Keratinocyte (primary cell): ENCODE results near the gene ZNF354C. TPM values are rescaled to one million over a fixed set of nuclear protein-coding genes. Genes with fewer than 3 reads are reported as not detected.

Experiments used
- DNase-seq: peaks from one replicate; pipeline ENCODE4 v3.0.0-alpha.2; 2011; ENCODE audit warnings: low read depth, missing footprints, low spot score
- FAIRE-seq: peaks from 2 replicates; lab custom pipeline; 2011; peaks lifted over from hg19 to GRCh38; lab: Jason Lieb, UNC
- H2AFZ ChIP-seq: 2 replicates; pipeline ENCODE4 v1.6.0; 2012; ENCODE audit warnings: low read length, control low read depth, inconsistent platforms; ENCODE audit not compliant: control insufficient read depth
- H3K27ac ChIP-seq: 2 replicates; pipeline ENCODE4 v1.5.1; 2011; ENCODE audit warnings: low read length; ENCODE audit not compliant: control insufficient read depth, insufficient read depth
- H3K27me3 ChIP-seq: 3 replicates; pipeline ENCODE4 v1.6.0; 2011; ENCODE audit warnings: low read length; ENCODE audit not compliant: control insufficient read depth, insufficient read depth; ENCODE audit errors: extremely low read depth
- H3K36me3 ChIP-seq, 2 experiments: 2 replicates in 1 of 2; 3 replicates in 1 of 2; pipeline ENCODE4 v1.5.1; 2011; ENCODE audit warnings: low read length in 2 of 2, mild to moderate bottlenecking in 1 of 2; ENCODE audit not compliant: control insufficient read depth in 2 of 2, insufficient read depth in 2 of 2; ENCODE audit errors: extremely low read depth in 1 of 2
- H3K4me1 ChIP-seq: 3 replicates; pipeline ENCODE4 v1.5.1; 2011; ENCODE audit warnings: low read length; ENCODE audit not compliant: control insufficient read depth, insufficient read depth; ENCODE audit errors: extremely low read depth
- H3K4me2 ChIP-seq: 3 replicates; pipeline ENCODE4 v1.6.0; 2011; ENCODE audit warnings: low read depth, low read length; ENCODE audit not compliant: control insufficient read depth, insufficient read depth; ENCODE audit errors: extremely low read depth
- H3K4me3 ChIP-seq, 3 experiments: fragments of 200-600 bp in 1 of 3; sonication (generic) in 1 of 3; 2 replicates in 2 of 3; 3 replicates in 1 of 3; pipeline ENCODE4 v1.5.1; 2011 to 2016; ENCODE audit warnings: low read length in 3 of 3, mild to moderate bottlenecking in 3 of 3, control low read depth in 2 of 3, inconsistent platforms in 1 of 3, low read depth in 1 of 3, mixed read lengths in 1 of 3, mixed run types in 1 of 3, moderate library complexity in 1 of 3; ENCODE audit not compliant: control insufficient read depth in 2 of 3, insufficient read depth in 2 of 3; ENCODE audit errors: extremely low read depth in 1 of 3
- H3K79me2 ChIP-seq: 2 replicates; pipeline ENCODE4 v1.6.0; 2012; ENCODE audit warnings: low read length; ENCODE audit not compliant: control insufficient read depth, insufficient read depth
- H3K9ac ChIP-seq: 3 replicates; pipeline ENCODE4 v1.6.0; 2011; ENCODE audit warnings: low read length; ENCODE audit not compliant: control insufficient read depth, insufficient read depth; ENCODE audit errors: extremely low read depth
- H3K9me1 ChIP-seq: 3 replicates; pipeline ENCODE4 v1.6.0; 2011; ENCODE audit warnings: low read length; ENCODE audit not compliant: control insufficient read depth, insufficient read depth; ENCODE audit errors: extremely low read depth
- H3K9me3 ChIP-seq: 2 replicates; pipeline ENCODE4 v1.5.1; 2012; ENCODE audit warnings: low read depth, low read length; ENCODE audit not compliant: control insufficient read depth
- H4K20me1 ChIP-seq: 3 replicates; pipeline ENCODE4 v1.6.0; 2011; ENCODE audit warnings: low read length; ENCODE audit not compliant: control insufficient read depth, insufficient read depth; ENCODE audit errors: extremely low read depth
- CTCF ChIP-seq, 3 experiments: IDR thresholded peaks in 1 of 3; conservative IDR thresholded peaks in 1 of 3; optimal IDR thresholded peaks in 1 of 3; 2 replicates in 2 of 3; 3 replicates in 1 of 3; pipeline versions ENCODE3 to v1.5.1; 2011; ENCODE audit warnings: low read length in 3 of 3, mild to moderate bottlenecking in 3 of 3, moderate library complexity in 2 of 3, control low read depth in 1 of 3, inconsistent platforms in 1 of 3; ENCODE audit not compliant: insufficient read depth in 2 of 3; ENCODE audit errors: extremely low read depth in 1 of 3
- EZH2 ChIP-seq: IDR thresholded peaks from one replicate; pipeline ENCODE4 v1.6.1; 2012; ENCODE audit warnings: inconsistent platforms, mild to moderate bottlenecking, low read length, moderate library complexity
- dilution Hi-C: fragments of 300-500 bp; cut with MboI; formaldehyde crosslinking; loops from one replicate; pipeline ENCODE4 v1.7.0; 2020; ENCODE audit warnings: low sequenced_read_pairs; ENCODE audit not compliant: extremely low pct_ligation_motif_present
- polyA plus RNA-seq, 5 experiments: library from polyadenylated mRNA; depleted of rRNA in 3 of 5; stranded (reverse) in 3 of 5; stranded (forward) in 1 of 5; unstranded in 1 of 5; fragments of >200 nt; gene quantifications; 1 replicate in 1 of 5; 2 replicates in 3 of 5; 3 replicates in 1 of 5; pipeline versions ENCODE4 v1.2.1 to v1.2.3, GENCODE V29; 2011 to 2012; ENCODE audit warnings: missing spikeins in 2 of 5, low read depth in 1 of 5, low replicate concordance in 1 of 5

The ZNF354C gene
- polyA plus RNA-seq, 1 donor (not counting 4 experiments of a cell fraction or from before 2014, with no cell fraction given): 2.7 TPM

- H3K27ac ChIP-seq: no peak overlapping the region
- no peak overlapping the region for H3K4me3 ChIP-seq
- H3K36me3 ChIP-seq: no peaks in the 10 kb centered on the region
- H3K9me1 ChIP-seq: no peaks in the 10 kb centered on the region
- H2AFZ ChIP-seq: no peak overlapping the region
- H3K4me2 ChIP-seq: no peak overlapping the region
- H3K4me1 ChIP-seq: no peaks in the 10 kb centered on the region
- no peak for DNase-seq
- FAIRE-seq: no peak
- H3K27me3 ChIP-seq: no peaks in the 10 kb centered on the region
- H3K9ac ChIP-seq: no peak overlapping the region
- no peaks in the 10 kb centered on the region for H4K20me1 ChIP-seq
- TF ChIP-seq CTCF (optimal IDR thresholded peaks at IDR 0.05 in 1 of 3, IDR thresholded peaks at IDR 0.05 in 1 of 3, conservative IDR thresholded peaks at IDR 0.05 in 1 of 3; ENCODE audit: extremely low read depth in 1 of 3, insufficient read depth in 2 of 3, low read length in 3 of 3): no peak
- no peak for TF ChIP-seq EZH2
- no peaks in the 10 kb centered on the region for H3K79me2 ChIP-seq
- peaks cover 9% of the 10 kb centered on the region for H3K9me3 ChIP-seq
- dilution Hi-C loops: no loop called here
Observed at GRCh38 chr5:179115307-179115706, 55.1 kb downstream of the ZNF354C start.

GRCh38 chr5:179115845-179116524, 55.8 kb downstream of the ZNF354C start:
- Histone ChIP-seq H3K36me3 (no peaks in the 10 kb centered on the region), H3K4me1 (no peaks in the 10 kb centered on the region), H4K20me1 (no peaks in the 10 kb centered on the region), H3K9ac (no peak overlapping the region), H3K4me3 (no peak overlapping the region), H3K27ac (no peak overlapping the region), H3K9me3 (peaks cover 9% of the 10 kb centered on the region), H3K9me1 (no peaks in the 10 kb centered on the region), H3K27me3 (no peaks in the 10 kb centered on the region), H3K79me2 (no peaks in the 10 kb centered on the region), H2AFZ (no peak overlapping the region), H3K4me2 (no peak overlapping the region)
- TF ChIP-seq EZH2 (no peak), CTCF (optimal IDR thresholded peaks at IDR 0.05 in 1 of 3, IDR thresholded peaks at IDR 0.05 in 1 of 3, conservative IDR thresholded peaks at IDR 0.05 in 1 of 3; ENCODE audit: extremely low read depth in 1 of 3, insufficient read depth in 2 of 3, low read length in 3 of 3) (no peak)
- DNase-seq (no peak), FAIRE-seq (no peak)
- dilution Hi-C loops: no loop called here
